Measurements from ENCODE around the gene ANKRD24.

- TF ChIP-seq FOXJ3 (CRISPR knock-in tag; IDR thresholded peaks at IDR 0.05) (no peak), CTCF (IDR thresholded peaks at IDR 0.05) (no peak), RFX5 (IDR thresholded peaks at IDR 0.05; ENCODE audit: low read length) (no peak), GATA2 (CRISPR knock-in tag; IDR thresholded peaks at IDR 0.05) (no peak), MEF2A (IDR thresholded peaks at IDR 0.05; ENCODE audit: borderline replicate concordance, low read depth) (no peak), POLR2AphosphoS5 (IDR thresholded peaks at IDR 0.05; ENCODE audit: low read depth, low read length) (no peak), FOXM1 (IDR thresholded peaks at IDR 0.05; ENCODE audit: low read depth) (no peak), JUND (IDR thresholded peaks at IDR 0.05) (no peak), GABPA (IDR thresholded peaks at IDR 0.05; ENCODE audit: low read depth) (no peak)
Measured at GRCh38 chr19:4210166-4210731, 27.8 kb downstream of the ANKRD24 start.

Measured in SK-N-SH (cell line).